Loucy (cell line): ENCODE data around the gene EIPR1.
"Not testable (repeated sequence)": the region's sequence is repeated elsewhere in the genome, so short reads cannot be mapped to it uniquely, and the experiment has no call there.

Experiments
- H2AFZ ChIP-seq: fragments of 200-600 bp; sonication (generic); 2 replicates; pipeline ENCODE4 v1.6.0; 2016; ENCODE audit warnings: antibody characterized with exemption, mild to moderate bottlenecking, low read length, moderate library complexity
- H3F3A ChIP-seq: fragments of 200-600 bp; 2 replicates; pipeline ENCODE4 v1.6.0; 2016; ENCODE audit warnings: antibody characterized with exemption, low read depth, mild to moderate bottlenecking
- H3K27me3 ChIP-seq: fragments of 200-600 bp; sonication (generic); 2 replicates; pipeline ENCODE4 v1.6.1; 2014; ENCODE audit warnings: low read length, mild to moderate bottlenecking; ENCODE audit not compliant: insufficient read depth, poor library complexity, severe bottlenecking
- H3K36me3 ChIP-seq: fragments of 200-600 bp; sonication (generic); 2 replicates; pipeline ENCODE4 v1.6.1; 2016; ENCODE audit warnings: low read length; ENCODE audit not compliant: insufficient read depth
- H3K4me1 ChIP-seq: fragments of 200-600 bp; sonication (generic); 2 replicates; pipeline ENCODE4 v1.5.1; 2014; ENCODE audit warnings: low read length, mild to moderate bottlenecking; ENCODE audit not compliant: insufficient read depth, poor library complexity, severe bottlenecking
- H3K4me2 ChIP-seq: fragments of 200-600 bp; sonication (generic); 2 replicates; pipeline ENCODE4 v1.6.0; 2014; ENCODE audit warnings: antibody characterized with exemption, low read length, low read depth, mild to moderate bottlenecking; ENCODE audit not compliant: poor library complexity, severe bottlenecking
- H3K4me3 ChIP-seq: fragments of 200-600 bp; sonication (generic); 2 replicates; pipeline ENCODE4 v1.5.1; 2014; ENCODE audit warnings: low read length, mild to moderate bottlenecking, mixed read lengths; ENCODE audit not compliant: poor library complexity, severe bottlenecking
- H3K79me2 ChIP-seq: fragments of 200-600 bp; sonication (generic); 2 replicates; pipeline ENCODE4 v1.6.1; 2014; ENCODE audit warnings: low read length; ENCODE audit not compliant: insufficient read depth
- H3K9ac ChIP-seq: fragments of 200-600 bp; sonication (generic); 2 replicates; pipeline ENCODE4 v1.6.0; 2014; ENCODE audit warnings: mild to moderate bottlenecking, low read depth, low read length, moderate library complexity; ENCODE audit not compliant: poor library complexity, severe bottlenecking
- H3K9me2 ChIP-seq: fragments of 200-600 bp; sonication (generic); replicated peaks from 2 replicates; pipeline ENCODE4 v1.6.1; 2016; ENCODE audit warnings: low read depth, low read length, mixed read lengths
- H3K9me3 ChIP-seq: fragments of 200-600 bp; sonication (generic); 2 replicates; pipeline ENCODE4 v1.6.1; 2014; ENCODE audit warnings: mild to moderate bottlenecking, antibody characterized with exemption, low read length, low read depth; ENCODE audit not compliant: insufficient read depth
- H4K20me1 ChIP-seq: fragments of 200-600 bp; sonication (generic); 2 replicates; pipeline ENCODE4 v1.6.0; 2014; ENCODE audit warnings: antibody characterized with exemption, low read length, mild to moderate bottlenecking; ENCODE audit not compliant: insufficient read depth, poor library complexity, severe bottlenecking
- CTCF ChIP-seq: fragments of 200-600 bp; sonication (generic); conservative IDR thresholded peaks from 2 replicates; pipeline ENCODE4 v1.5.1; 2014; ENCODE audit warnings: mild to moderate bottlenecking, antibody characterized with exemption, low read length
- EZH2phosphoT487 ChIP-seq: fragments of 200-600 bp; IDR thresholded peaks from 2 replicates; pipeline ENCODE4 v1.6.1; 2018; ENCODE audit warnings: antibody characterized with exemption, mild to moderate bottlenecking, moderate library complexity, borderline replicate concordance

The EIPR1 gene

GRCh38 chr2:3287896-3288295 lies 89.7 kb downstream of the EIPR1 start:
- H3K79me2 ChIP-seq, result peaks cover 5% of the 10 kb centered on the region; the same call in 1 of the 2 replicates
- no peaks in the 10 kb centered on the region for H3K9me2 ChIP-seq
- no peaks in the 10 kb centered on the region for H3K36me3 ChIP-seq
- TF ChIP-seq EZH2phosphoT487, result no peak
- TF ChIP-seq CTCF, result no peak
- H3K4me1 ChIP-seq, result no peaks in the 10 kb centered on the region
- H3K27me3 ChIP-seq, result no peaks in the 10 kb centered on the region
- H2AFZ ChIP-seq, result no peak overlapping the region
- no peaks in the 10 kb centered on the region for H3F3A ChIP-seq
- no peak overlapping the region for H3K9ac ChIP-seq
- no peaks in the 10 kb centered on the region for H3K9me3 ChIP-seq
- H4K20me1 ChIP-seq, result no peaks in the 10 kb centered on the region
- no peak overlapping the region for H3K4me3 ChIP-seq
- H3K4me2 ChIP-seq, result no peak overlapping the region

GRCh38 chr2:3286646-3287036 lies 91.0 kb downstream of the EIPR1 start:
- H3K4me3 ChIP-seq, H3F3A ChIP-seq, H3K4me2 ChIP-seq, H4K20me1 ChIP-seq, H3K79me2 ChIP-seq, H3K27me3 ChIP-seq, H3K4me1 ChIP-seq, H3K36me3 ChIP-seq, H3K9ac ChIP-seq, H2AFZ ChIP-seq, H3K9me2 ChIP-seq, H3K9me3 ChIP-seq: not testable (repeated sequence)

GRCh38 chr2:3285901-3286645 lies 91.5 kb downstream of the EIPR1 start:
- H3K9me2 ChIP-seq, result no peaks in the 10 kb centered on the region

More at GRCh38 chr2:3285901-3286645, 91.5 kb downstream of the EIPR1 start:
- Histone ChIP-seq H3K36me3 (no peaks in the 10 kb centered on the region), H3K27me3 (no peaks in the 10 kb centered on the region), H3K79me2 (peaks cover 5% of the 10 kb centered on the region; the same call in 1 of the 2 replicates), H4K20me1 (no peaks in the 10 kb centered on the region), H3K9ac (no peak overlapping the region), H3K4me3 (no peak overlapping the region), H3F3A (no peaks in the 10 kb centered on the region), H3K4me2 (no peak overlapping the region), H3K9me3 (no peaks in the 10 kb centered on the region), H2AFZ (no peak overlapping the region), H3K4me1 (no peaks in the 10 kb centered on the region)
- TF ChIP-seq EZH2phosphoT487 (no peak), CTCF (no peak)
